Type B pancreatic cell (in vitro differentiated cells): ENCODE data around the gene KIF21A. TPM values are rescaled to one million over a fixed set of nuclear protein-coding genes. Genes with fewer than 3 reads are reported as not detected.

ENCODE experiments used
- DNase-seq: peaks from one replicate; pipeline ENCODE4 v3.0.0; 2021; ENCODE audit warnings: mixed read lengths; ENCODE audit not compliant: unreplicated experiment; ENCODE audit errors: extremely low spot score
- H3K27ac Mint-ChIP-seq: 2 replicates; pipeline ENCODE4 v1.8.0; 2021; ENCODE audit warnings: mild to moderate bottlenecking, mixed read lengths
- H3K27me3 Mint-ChIP-seq: 2 replicates; pipeline ENCODE4 v1.8.0; 2021; ENCODE audit warnings: mixed read lengths
- H3K36me3 Mint-ChIP-seq: 2 replicates; pipeline ENCODE4 v1.8.0; 2021; ENCODE audit warnings: mixed read lengths
- H3K4me1 Mint-ChIP-seq: one replicate; pipeline ENCODE4 v1.8.0; 2021; ENCODE audit warnings: mixed read lengths; ENCODE audit not compliant: unreplicated experiment
- H3K4me3 Mint-ChIP-seq: 2 replicates; pipeline ENCODE4 v1.8.0; 2021; ENCODE audit warnings: mild to moderate bottlenecking, mixed read lengths
- H3K9me3 Mint-ChIP-seq: 2 replicates; pipeline ENCODE4 v1.8.0; 2021; ENCODE audit warnings: mixed read lengths
- total RNA-seq: library from RNA; stranded (reverse); gene quantifications from 2 replicates; pipeline ENCODE4 v1.2.1, GENCODE V29; 2021; ENCODE audit warnings: low replicate concordance
- TF ChIP-seq, protein P1 (sequence below): fragments of 200-600 bp; sonication (generic); conservative IDR thresholded peaks from 2 replicates; pipeline ENCODE4 v1.5.0; 2021; ENCODE audit warnings: antibody characterized with exemption, mild to moderate bottlenecking

The KIF21A gene
- total RNA-seq, 1 donor from 2014 or later = 25.7 TPM

DNA sequence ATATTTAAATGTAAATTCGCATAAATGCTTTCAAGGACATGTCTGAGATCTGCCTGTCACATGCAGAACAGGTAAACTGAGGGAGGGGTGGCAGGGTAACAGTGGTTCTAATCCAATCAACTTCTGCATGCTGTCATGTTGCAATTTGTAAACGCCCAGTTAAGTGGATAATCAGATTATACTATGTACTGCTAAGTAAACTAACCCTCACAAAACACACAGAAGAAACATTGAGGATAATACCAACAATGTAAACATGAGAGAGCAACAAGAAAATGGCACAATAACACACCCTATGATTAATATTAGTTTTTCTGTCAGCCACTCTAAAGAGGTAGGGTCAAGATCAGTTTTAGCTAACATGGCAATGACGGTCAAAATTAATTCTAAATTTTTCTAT is 123.7 kb downstream of the KIF21A start:
- TF ChIP-seq, protein P1, sequence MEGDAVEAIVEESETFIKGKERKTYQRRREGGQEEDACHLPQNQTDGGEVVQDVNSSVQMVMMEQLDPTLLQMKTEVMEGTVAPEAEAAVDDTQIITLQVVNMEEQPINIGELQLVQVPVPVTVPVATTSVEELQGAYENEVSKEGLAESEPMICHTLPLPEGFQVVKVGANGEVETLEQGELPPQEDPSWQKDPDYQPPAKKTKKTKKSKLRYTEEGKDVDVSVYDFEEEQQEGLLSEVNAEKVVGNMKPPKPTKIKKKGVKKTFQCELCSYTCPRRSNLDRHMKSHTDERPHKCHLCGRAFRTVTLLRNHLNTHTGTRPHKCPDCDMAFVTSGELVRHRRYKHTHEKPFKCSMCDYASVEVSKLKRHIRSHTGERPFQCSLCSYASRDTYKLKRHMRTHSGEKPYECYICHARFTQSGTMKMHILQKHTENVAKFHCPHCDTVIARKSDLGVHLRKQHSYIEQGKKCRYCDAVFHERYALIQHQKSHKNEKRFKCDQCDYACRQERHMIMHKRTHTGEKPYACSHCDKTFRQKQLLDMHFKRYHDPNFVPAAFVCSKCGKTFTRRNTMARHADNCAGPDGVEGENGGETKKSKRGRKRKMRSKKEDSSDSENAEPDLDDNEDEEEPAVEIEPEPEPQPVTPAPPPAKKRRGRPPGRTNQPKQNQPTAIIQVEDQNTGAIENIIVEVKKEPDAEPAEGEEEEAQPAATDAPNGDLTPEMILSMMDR = no peak
- no peaks in the 10 kb centered on the region for H3K4me1 Mint-ChIP-seq
- no peak overlapping the region for H3K27ac Mint-ChIP-seq
- H3K27me3 Mint-ChIP-seq = no peaks in the 10 kb centered on the region
- no peak overlapping the region for H3K4me3 Mint-ChIP-seq
- H3K36me3 Mint-ChIP-seq = peaks cover 7% of the 10 kb centered on the region
- H3K9me3 Mint-ChIP-seq = no peaks in the 10 kb centered on the region
- DNase-seq = no peak

DNA sequence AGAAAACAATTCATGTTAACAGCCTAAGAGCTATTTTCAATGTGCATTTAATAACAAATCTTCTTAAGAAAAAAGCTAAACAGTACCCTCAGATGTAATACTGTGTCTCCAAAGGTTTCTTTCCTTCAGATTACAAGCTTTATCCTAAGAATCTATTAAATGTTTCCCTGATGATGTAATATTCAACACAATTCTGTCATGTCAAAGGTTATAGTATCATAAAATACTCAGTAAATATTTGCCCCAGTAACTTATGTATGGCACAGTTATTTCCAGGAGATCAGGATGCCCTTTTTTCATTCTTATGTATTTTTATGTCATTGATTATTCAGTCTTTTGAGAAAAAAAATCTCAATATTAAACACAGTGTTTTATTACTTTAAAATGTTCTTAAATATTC is 128.4 kb downstream of the KIF21A start:
- Mint-ChIP-seq H3K9me3 (no peaks in the 10 kb centered on the region), H3K4me3 (no peak overlapping the region), H3K4me1 (no peaks in the 10 kb centered on the region), H3K27me3 (no peaks in the 10 kb centered on the region), H3K36me3 (peaks cover 9% of the 10 kb centered on the region), H3K27ac (no peak overlapping the region)
- DNase-seq = no peak
- TF ChIP-seq, protein P1 = no peak

DNA sequence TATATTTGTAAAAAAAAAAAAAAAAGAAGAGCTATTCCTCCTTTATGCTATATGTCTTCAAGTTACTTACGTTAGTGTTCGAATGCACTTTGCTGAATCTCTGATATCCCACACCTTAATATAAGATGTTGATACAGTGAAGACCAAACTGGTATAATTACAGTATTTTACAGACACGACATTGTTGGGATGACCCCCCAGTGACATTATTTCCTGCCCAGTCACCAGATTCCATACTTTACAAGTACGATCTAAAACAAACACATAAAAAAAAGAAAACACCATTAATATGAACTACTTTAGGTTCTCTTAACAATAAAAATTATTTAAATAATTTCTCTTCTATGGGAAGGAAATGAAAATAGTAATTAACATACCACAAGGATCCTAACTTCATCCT is 133.4 kb downstream of the KIF21A start:
- Mint-ChIP-seq H3K27ac (no peak overlapping the region), H3K9me3 (no peaks in the 10 kb centered on the region), H3K27me3 (no peaks in the 10 kb centered on the region), H3K4me3 (no peak overlapping the region), H3K4me1 (no peaks in the 10 kb centered on the region), H3K36me3 (peaks cover 9% of the 10 kb centered on the region)
- TF ChIP-seq, protein P1 = no peak
- DNase-seq = no peak

DNA sequence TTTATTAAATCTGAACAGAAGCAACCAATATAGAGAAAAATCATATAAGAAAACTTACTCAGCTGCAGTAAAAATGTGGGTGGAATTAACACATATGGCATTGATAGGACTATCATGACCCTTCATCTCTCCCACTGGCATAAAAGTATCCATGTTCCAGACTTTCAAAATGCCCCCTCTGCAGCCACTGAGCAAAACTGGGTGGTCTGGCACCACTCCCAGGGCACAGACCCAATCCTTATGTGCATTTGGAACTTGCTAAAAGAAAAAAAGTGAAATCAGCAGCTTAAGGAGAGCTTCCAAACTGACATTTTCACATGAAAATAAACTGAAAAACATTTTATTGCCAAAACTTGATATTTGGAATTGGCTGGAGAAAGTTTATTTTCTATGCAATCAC is 141.5 kb downstream of the KIF21A start:
- Mint-ChIP-seq H3K9me3 (no peaks in the 10 kb centered on the region), H3K4me3 (no peak overlapping the region), H3K27ac (no peak overlapping the region), H3K27me3 (no peaks in the 10 kb centered on the region), H3K4me1 (no peaks in the 10 kb centered on the region), H3K36me3 (peaks cover 17% of the 10 kb centered on the region)
- TF ChIP-seq, protein P1 = no peak
- no peak for DNase-seq

DNA sequence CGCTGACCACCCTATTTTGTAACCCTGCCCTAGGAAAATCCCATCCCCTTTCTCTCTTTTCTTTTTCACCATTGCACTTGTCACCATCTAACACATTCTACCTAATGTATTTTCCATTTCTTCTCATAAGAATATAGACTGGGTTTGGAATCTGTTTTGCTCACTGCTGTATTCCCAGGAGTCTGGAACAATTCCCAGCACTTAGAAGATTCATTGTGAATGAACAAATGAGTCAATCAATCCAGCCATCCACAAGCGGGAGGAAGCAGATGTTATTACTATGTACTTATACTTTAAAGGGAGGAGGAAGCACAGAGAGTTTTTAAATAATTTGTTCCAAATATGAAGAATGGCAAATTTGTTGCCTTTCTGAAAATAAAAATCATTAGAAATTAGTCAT is 142.1 kb downstream of the KIF21A start:
- TF ChIP-seq, protein P1 = no peak
- no peaks in the 10 kb centered on the region for H3K4me1 Mint-ChIP-seq
- H3K4me3 Mint-ChIP-seq = no peak overlapping the region
- no peaks in the 10 kb centered on the region for H3K27me3 Mint-ChIP-seq
- H3K36me3 Mint-ChIP-seq = peaks cover 17% of the 10 kb centered on the region
- H3K27ac Mint-ChIP-seq = no peak overlapping the region
- DNase-seq = no peak
- H3K9me3 Mint-ChIP-seq = no peaks in the 10 kb centered on the region

DNA sequence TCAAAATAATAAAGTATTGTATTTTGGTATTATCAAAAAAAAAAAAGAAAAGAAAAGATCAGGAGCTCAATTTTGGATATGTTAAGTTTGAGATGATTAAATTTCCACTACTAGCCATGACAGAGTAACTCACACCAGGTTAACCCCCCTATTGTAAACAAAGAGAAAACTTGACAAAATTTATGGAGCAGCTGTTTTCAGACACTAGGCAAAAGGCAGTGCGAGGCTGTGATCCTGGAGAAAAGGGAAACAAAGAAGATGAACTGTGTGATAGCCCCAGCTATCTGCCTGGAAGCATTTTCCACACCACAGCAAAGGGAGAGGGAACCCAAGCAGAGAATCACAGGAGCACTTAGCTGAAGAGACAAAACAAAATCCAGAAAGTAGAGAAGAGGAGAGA is 145.0 kb downstream of the KIF21A start:
- TF ChIP-seq, protein P1 = no peak
- no peak overlapping the region for H3K4me3 Mint-ChIP-seq
- no peak for DNase-seq
- H3K36me3 Mint-ChIP-seq = peaks cover 13% of the 10 kb centered on the region
- H3K4me1 Mint-ChIP-seq = peaks cover 4% of the 10 kb centered on the region
- H3K27me3 Mint-ChIP-seq = no peaks in the 10 kb centered on the region
- H3K9me3 Mint-ChIP-seq = no peaks in the 10 kb centered on the region
- no peak overlapping the region for H3K27ac Mint-ChIP-seq
